ENCODE results near the gene ELAVL1.
A peak's percentile ranks its signal among the peaks of the same experiment; 100 is the strongest.

The ELAVL1 gene

DNA sequence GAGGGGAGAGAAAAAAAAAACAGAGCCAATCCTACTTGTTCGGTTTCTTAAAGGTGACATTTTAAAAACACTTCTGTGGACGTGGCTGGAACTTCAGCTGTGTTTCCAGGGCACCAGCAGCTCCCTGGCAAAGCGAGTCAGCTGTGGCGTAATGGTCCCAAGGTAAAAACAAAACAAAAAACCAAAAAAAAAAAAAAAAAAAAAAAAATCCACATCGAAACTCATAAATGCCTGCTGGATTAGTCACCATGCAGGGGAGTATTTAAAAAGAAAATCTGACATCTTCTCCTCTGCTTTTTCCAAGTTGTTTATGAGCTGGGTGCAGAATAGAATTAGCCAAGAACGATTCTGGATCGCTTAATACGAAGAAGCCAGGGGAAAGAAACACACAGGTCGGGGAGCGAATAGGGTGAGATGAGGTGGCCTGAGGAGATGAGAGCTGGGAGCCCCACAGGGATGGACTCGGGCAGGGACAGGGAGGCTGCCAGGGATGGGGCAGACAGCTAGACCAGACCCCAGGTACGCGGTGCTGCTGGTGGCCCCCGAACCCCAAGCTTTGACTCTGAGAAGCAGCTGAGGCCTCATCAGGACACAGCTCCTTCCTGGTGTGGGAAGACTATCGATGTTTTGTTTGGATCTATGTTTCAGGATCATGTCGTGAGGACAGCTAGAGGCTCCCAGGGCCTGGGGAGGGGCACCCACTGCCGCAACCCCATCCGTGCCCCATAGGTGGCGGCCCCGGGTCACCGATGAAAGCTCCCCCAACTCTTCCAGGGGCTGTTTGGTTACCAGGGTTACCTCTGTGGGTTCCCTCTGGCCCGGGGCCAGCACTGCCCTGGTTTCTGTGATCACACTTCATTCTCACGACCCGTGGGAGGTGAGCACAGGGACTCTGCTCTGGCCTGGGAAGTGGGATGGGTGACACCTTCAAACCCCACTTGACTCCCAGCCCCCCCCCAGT is 76.4 kb downstream of the ELAVL1 start:
- Histone ChIP-seq H3K9ac (ENCODE audit: low read depth, low read length) (no peak overlapping the region), H3K4me1 (ENCODE audit: insufficient read depth, low read length) (no peaks in the 10 kb centered on the region; the same call in 1 of the 2 replicates), H3K9me3 (ENCODE audit: insufficient read depth, low read depth, low read length) (no peaks in the 10 kb centered on the region), H3K27me3 (ENCODE audit: insufficient read depth, low read length) (no peaks in the 10 kb centered on the region), H3K27ac (ENCODE audit: low read length) (no peak overlapping the region), H3K36me3 (ENCODE audit: insufficient read depth, low read depth, low read length) (peaks cover 41% of the 10 kb centered on the region), H3K4me3 (ENCODE audit: low read length) (no peak overlapping the region)

- H3K27me3 ChIP-seq (ENCODE audit: insufficient read depth, low read length) = no peaks in the 10 kb centered on the region
- H3K27ac ChIP-seq (ENCODE audit: low read length) = no peak overlapping the region
- H3K36me3 ChIP-seq (ENCODE audit: insufficient read depth, low read depth, low read length) = peaks cover 34% of the 10 kb centered on the region
- no peaks in the 10 kb centered on the region for H3K9me3 ChIP-seq (ENCODE audit: insufficient read depth, low read depth, low read length)
- no peak overlapping the region for H3K4me3 ChIP-seq (ENCODE audit: low read length)
- no peaks in the 10 kb centered on the region; the same call in 1 of the 2 replicates for H3K4me1 ChIP-seq (ENCODE audit: insufficient read depth, low read length)
- H3K9ac ChIP-seq (ENCODE audit: low read depth, low read length) = no peak overlapping the region
Measured at GRCh38 chr19:7928334-7928706, 77.1 kb downstream of the ELAVL1 start.

DNA sequence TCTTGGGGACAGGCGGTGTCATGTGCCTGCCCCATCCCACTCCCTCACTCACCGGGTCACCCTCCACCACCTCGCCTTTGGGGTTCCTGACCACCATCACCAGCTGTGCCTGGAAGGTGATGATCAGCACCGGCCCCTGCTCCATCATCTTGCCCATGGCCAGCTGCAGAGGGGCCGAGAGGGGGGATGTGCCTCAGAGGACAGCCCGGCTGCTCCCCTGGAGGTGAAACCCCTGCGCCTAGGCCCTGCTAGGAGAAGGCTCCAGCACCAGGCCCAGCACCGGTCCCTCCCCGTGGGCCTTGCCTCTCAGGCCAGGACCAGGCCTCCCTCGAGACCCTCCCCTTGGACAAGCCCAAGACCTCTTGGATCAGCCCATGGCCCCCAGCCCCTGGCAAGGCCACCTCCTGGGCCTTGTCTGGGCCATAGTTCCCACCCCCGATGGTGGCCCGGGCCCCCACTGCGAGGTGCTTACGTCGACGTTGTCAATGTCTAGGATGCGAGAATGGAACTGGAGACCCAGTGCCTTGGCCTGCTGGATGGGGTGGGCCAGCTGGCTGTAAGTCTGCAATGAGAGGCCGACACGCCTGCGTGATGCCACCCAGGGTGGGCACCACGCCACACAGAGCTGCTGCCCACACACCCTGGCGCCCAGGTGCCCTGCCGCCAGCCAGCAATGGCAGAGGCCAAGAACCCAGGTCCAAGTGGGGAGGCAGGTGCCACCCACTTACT is 77.7 kb downstream of the ELAVL1 start:
- Histone ChIP-seq H3K9me3 (ENCODE audit: insufficient read depth, low read depth, low read length) (no peaks in the 10 kb centered on the region), H3K27ac (ENCODE audit: low read length) (no peak overlapping the region), H3K36me3 (ENCODE audit: insufficient read depth, low read depth, low read length) (peaks cover 28% of the 10 kb centered on the region), H3K4me1 (ENCODE audit: insufficient read depth, low read length) (no peaks in the 10 kb centered on the region; the same call in 1 of the 2 replicates), H3K4me3 (ENCODE audit: low read length) (no peak overlapping the region), H3K27me3 (ENCODE audit: insufficient read depth, low read length) (no peaks in the 10 kb centered on the region), H3K9ac (ENCODE audit: low read depth, low read length) (no peak overlapping the region)

GRCh38 chr19:7926727-7927604 is 78.5 kb downstream of the ELAVL1 start:
- peaks cover 26% of the 10 kb centered on the region for H3K36me3 ChIP-seq (ENCODE audit: insufficient read depth, low read depth, low read length)
- no peaks in the 10 kb centered on the region; the same call in 1 of the 2 replicates for H3K4me1 ChIP-seq (ENCODE audit: insufficient read depth, low read length)
- H3K9ac ChIP-seq (ENCODE audit: low read depth, low read length) = no peak overlapping the region; the same call in 1 of the 2 replicates
- no peak overlapping the region for H3K27ac ChIP-seq (ENCODE audit: low read length)
- no peaks in the 10 kb centered on the region for H3K27me3 ChIP-seq (ENCODE audit: insufficient read depth, low read length)
- H3K9me3 ChIP-seq (ENCODE audit: insufficient read depth, low read depth, low read length) = no peaks in the 10 kb centered on the region
- peak overlapping the region; percentile 68; the same call in 1 of the 2 replicates for H3K4me3 ChIP-seq (ENCODE audit: low read length)

DNA sequence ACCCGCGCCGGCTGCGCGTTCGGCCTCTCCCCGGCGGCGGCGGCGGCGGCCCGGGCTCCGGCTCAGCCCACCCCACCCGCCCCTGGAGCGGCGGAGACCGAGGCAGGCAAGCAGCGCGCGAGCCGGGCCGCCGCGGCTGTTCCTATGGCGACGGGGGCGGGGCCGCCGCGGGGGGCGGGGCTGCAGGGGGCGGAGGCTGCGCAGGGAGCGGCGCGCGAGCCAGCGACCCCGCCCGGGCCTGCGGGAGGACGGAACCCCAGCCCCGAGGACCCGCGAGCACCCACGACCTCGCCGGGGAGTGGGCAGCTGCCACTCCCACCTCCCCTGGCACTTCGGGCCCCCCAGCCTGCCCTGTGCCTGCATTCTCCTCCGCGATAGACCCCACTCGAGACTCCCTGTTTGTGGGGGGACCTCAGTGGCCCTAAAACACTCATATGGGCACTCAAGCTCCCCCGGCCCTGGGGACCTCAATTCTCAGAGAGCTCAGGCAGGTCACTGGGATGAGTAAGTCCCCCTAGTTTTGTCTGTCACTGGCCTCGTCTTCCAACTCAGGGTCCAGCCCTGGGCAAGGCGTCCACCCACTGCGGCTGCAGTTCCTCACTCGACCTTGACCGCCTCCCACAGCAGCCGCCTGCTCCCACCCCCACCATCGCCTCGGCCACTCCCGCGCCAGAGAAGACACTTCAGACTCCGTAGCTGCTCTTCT is 79.3 kb downstream of the ELAVL1 start, which contains the start of gene CTXN1:
TSS of gene CTXN1 (minus strand) at position 115 of the 706 bp plus-strand sequence. CDS start 597 bp downstream, outside the sequence.
- Histone ChIP-seq H3K27me3 (ENCODE audit: insufficient read depth, low read length) (no peaks in the 10 kb centered on the region), H3K4me3 (ENCODE audit: low read length) (peak within 1 kb of the TSS; percentile 68), H3K4me1 (ENCODE audit: insufficient read depth, low read length) (no peaks in the 10 kb centered on the region; the same call in 1 of the 2 replicates), H3K27ac (ENCODE audit: low read length) (no peak within 1 kb of the TSS), H3K9ac (ENCODE audit: low read depth, low read length) (peak within 1 kb of the TSS; percentile 55; the same call in 1 of the 2 replicates), H3K36me3 (ENCODE audit: insufficient read depth, low read depth, low read length) (peaks cover 20% of the 10 kb centered on the region), H3K9me3 (ENCODE audit: insufficient read depth, low read depth, low read length) (no peaks in the 10 kb centered on the region)

DNA sequence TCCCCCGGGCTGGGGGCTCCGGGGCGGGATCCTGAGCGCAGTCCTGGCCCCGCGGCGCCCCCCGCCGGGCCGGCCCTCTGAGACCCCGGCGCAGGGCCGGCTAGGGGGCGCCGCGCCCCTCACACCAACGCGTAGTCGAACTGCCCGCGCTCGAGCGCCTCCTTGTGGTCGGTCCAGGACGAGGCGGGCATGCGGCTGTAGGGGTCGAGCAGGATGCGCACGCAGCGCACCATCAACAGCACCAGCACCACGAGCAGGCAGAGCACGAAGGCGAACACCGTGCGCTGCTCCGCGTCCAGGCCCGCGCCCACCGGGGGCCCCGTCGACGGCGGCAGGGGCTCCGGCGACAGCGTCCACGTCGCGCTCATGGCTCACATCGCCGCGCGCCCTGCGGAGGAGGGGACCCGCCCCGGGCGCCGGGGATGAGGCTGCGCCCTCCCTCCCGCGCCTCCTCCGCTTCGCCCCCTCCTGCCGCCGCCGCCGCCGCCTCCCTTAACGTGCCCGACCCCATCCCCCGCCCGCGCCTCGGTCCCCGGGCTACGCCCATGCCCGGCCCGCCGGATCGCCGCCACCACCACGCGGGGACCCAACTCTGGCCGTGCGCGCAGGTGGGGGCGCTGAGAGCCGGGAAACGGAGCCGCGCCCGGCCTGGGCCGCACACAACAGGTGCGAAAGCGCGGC is 80.1 kb downstream of the ELAVL1 start:
- H3K4me3 ChIP-seq (ENCODE audit: low read length) = peak overlapping the region; percentile 56; the same call in 1 of the 2 replicates
- H3K9me3 ChIP-seq (ENCODE audit: insufficient read depth, low read depth, low read length) = no peaks in the 10 kb centered on the region
- no peaks in the 10 kb centered on the region for H3K27me3 ChIP-seq (ENCODE audit: insufficient read depth, low read length)
- no peaks in the 10 kb centered on the region; the same call in 1 of the 2 replicates for H3K4me1 ChIP-seq (ENCODE audit: insufficient read depth, low read length)
- no peak overlapping the region for H3K27ac ChIP-seq (ENCODE audit: low read length)
- peaks cover 11% of the 10 kb centered on the region for H3K36me3 ChIP-seq (ENCODE audit: insufficient read depth, low read depth, low read length)
- H3K9ac ChIP-seq (ENCODE audit: low read depth, low read length) = no peak overlapping the region

- no peak overlapping the region for H3K27ac ChIP-seq (ENCODE audit: low read length)
- peak overlapping the region; percentile 56; the same call in 1 of the 2 replicates for H3K4me3 ChIP-seq (ENCODE audit: low read length)
- no peaks in the 10 kb centered on the region; the same call in 1 of the 2 replicates for H3K4me1 ChIP-seq (ENCODE audit: insufficient read depth, low read length)
- H3K36me3 ChIP-seq (ENCODE audit: insufficient read depth, low read depth, low read length) = peaks cover 7% of the 10 kb centered on the region; the same call in 1 of the 2 replicates
- H3K9me3 ChIP-seq (ENCODE audit: insufficient read depth, low read depth, low read length) = no peaks in the 10 kb centered on the region
- no peaks in the 10 kb centered on the region for H3K27me3 ChIP-seq (ENCODE audit: insufficient read depth, low read length)
- H3K9ac ChIP-seq (ENCODE audit: low read depth, low read length) = no peak overlapping the region
Measured at GRCh38 chr19:7924651-7925170, 80.7 kb downstream of the ELAVL1 start.

- peaks cover under 1% of the 10 kb centered on the region; the same call in 1 of the 2 replicates for H3K27me3 ChIP-seq (ENCODE audit: insufficient read depth, low read length)
- no peaks in the 10 kb centered on the region for H3K9me3 ChIP-seq (ENCODE audit: insufficient read depth, low read depth, low read length)
- no peaks in the 10 kb centered on the region; the same call in 1 of the 2 replicates for H3K4me1 ChIP-seq (ENCODE audit: insufficient read depth, low read length)
- no peak overlapping the region for H3K27ac ChIP-seq (ENCODE audit: low read length)
- peaks cover 7% of the 10 kb centered on the region; the same call in 1 of the 2 replicates for H3K36me3 ChIP-seq (ENCODE audit: insufficient read depth, low read depth, low read length)
- H3K4me3 ChIP-seq (ENCODE audit: low read length) = no peak overlapping the region
- H3K9ac ChIP-seq (ENCODE audit: low read depth, low read length) = no peak overlapping the region
Measured at GRCh38 chr19:7924241-7924640, 81.2 kb downstream of the ELAVL1 start.

- Histone ChIP-seq H3K4me3 (ENCODE audit: low read length) (no peak overlapping the region), H3K9me3 (ENCODE audit: insufficient read depth, low read depth, low read length) (no peaks in the 10 kb centered on the region), H3K27ac (ENCODE audit: low read length) (no peak overlapping the region), H3K36me3 (ENCODE audit: insufficient read depth, low read depth, low read length) (peaks cover 7% of the 10 kb centered on the region; the same call in 1 of the 2 replicates), H3K27me3 (ENCODE audit: insufficient read depth, low read length) (peaks cover 8% of the 10 kb centered on the region), H3K4me1 (ENCODE audit: insufficient read depth, low read length) (no peaks in the 10 kb centered on the region; the same call in 1 of the 2 replicates), H3K9ac (ENCODE audit: low read depth, low read length) (no peak overlapping the region)
Measured at GRCh38 chr19:7923295-7924191, 81.9 kb downstream of the ELAVL1 start.

Data from iPS-20b (cell line).